GM18517 (cell line): ENCODE measurements around the gene CFLAR.
A peak's percentile ranks its signal among the peaks of the same experiment; 100 is the strongest.
"Not testable (repeated sequence)": the region's sequence is repeated elsewhere in the genome, so short reads cannot be mapped to it uniquely, and the experiment has no call there.

Experiments
- ATAC-seq: cut with Tn5 transposase; IDR thresholded peaks from one replicate; pipeline ENCODE4 v1.9.1; 2021; ENCODE audit warnings: mild to moderate bottlenecking, moderate library complexity; ENCODE audit not compliant: unreplicated experiment

Gene CFLAR

GRCh38 chr2:201144101-201145051 lies 28.4 kb downstream of the CFLAR start:
- ATAC-seq, result no peak

GRCh38 chr2:201148434-201148990 lies 32.5 kb downstream of the CFLAR start:
- no peak for ATAC-seq

- no peak for ATAC-seq
These were observed 33.3 kb downstream of the CFLAR start for GRCh38 chr2:201149064-201149820.

- ATAC-seq, result not testable (repeated sequence)
These were observed 33.8 kb downstream of the CFLAR start for GRCh38 chr2:201149821-201150165.

- ATAC-seq, result no peak
These were observed 34.6 kb downstream of the CFLAR start for GRCh38 chr2:201150454-201151020.

- ATAC-seq, result peak; percentile 84
These were observed 35.4 kb downstream of the CFLAR start for GRCh38 chr2:201151127-201151981.

GRCh38 chr2:201152517-201152916 lies 36.6 kb downstream of the CFLAR start:
- no peak for ATAC-seq

- ATAC-seq, result no peak
These were observed 37.2 kb downstream of the CFLAR start for GRCh38 chr2:201152999-201153815.

GRCh38 chr2:201154615-201155399 lies 38.8 kb downstream of the CFLAR start:
- no peak for ATAC-seq

GRCh38 chr2:201156036-201156435 lies 40.1 kb downstream of the CFLAR start:
- no peak for ATAC-seq

GRCh38 chr2:201156640-201157039 lies 40.7 kb downstream of the CFLAR start:
- no peak for ATAC-seq

- peak; percentile 15 for ATAC-seq
These were observed 41.7 kb downstream of the CFLAR start for GRCh38 chr2:201157694-201158093.

GRCh38 chr2:201158111-201158929 lies 42.4 kb downstream of the CFLAR start:
- peak; percentile 86 for ATAC-seq

GRCh38 chr2:201164166-201164565 lies 48.2 kb downstream of the CFLAR start:
- no peak for ATAC-seq

GRCh38 chr2:201167546-201167945 lies 51.6 kb downstream of the CFLAR start:
- no peak for ATAC-seq

- ATAC-seq, result not testable (repeated sequence)
These were observed 52.5 kb downstream of the CFLAR start for GRCh38 chr2:201168496-201168895.

- no peak for ATAC-seq
These were observed 55.4 kb downstream of the CFLAR start for GRCh38 chr2:201171259-201171814.

GRCh38 chr2:201172279-201172678 lies 56.3 kb downstream of the CFLAR start:
- no peak for ATAC-seq
